Measurements from ENCODE around the gene NPLOC4. TPM values are rescaled to one million over a fixed set of nuclear protein-coding genes. Genes with fewer than 3 reads are reported as not detected.
"Not testable (repeated sequence)": the region's sequence is repeated elsewhere in the genome, so short reads cannot be mapped to it uniquely, and the experiment has no call there.

Gene NPLOC4
- total RNA-seq, 1 experiment from 2014 or later = 32.4 TPM

DNA sequence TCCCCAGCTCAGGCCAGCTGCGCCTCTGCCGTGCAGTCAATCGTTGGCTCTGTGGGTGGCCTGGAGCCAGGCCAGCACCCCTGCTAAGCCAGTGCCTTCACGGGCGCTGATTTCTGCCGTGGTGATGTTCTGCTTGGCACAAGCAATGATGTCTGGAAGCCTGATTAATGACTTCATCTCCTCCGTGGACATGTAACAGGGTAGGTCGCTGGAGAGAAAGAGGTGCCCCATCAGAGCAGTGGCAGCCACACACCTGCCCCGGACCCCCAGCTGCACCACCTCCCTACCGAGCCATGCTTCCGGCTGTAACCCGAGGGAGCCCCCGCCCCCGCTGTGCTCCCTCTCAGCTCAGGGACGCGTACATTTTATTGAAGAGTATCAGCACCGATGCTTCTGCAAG lies 44.8 kb upstream of the NPLOC4 start:
- H3K27me3 ChIP-seq (ENCODE audit: low read length) = no peaks in the 10 kb centered on the region
- H3K4me1 ChIP-seq (ENCODE audit: low read length) = peaks cover 23% of the 10 kb centered on the region
- H4K20me1 ChIP-seq (ENCODE audit: insufficient read depth, low read depth, low read length) = peaks cover 28% of the 10 kb centered on the region
- H3K9me3 ChIP-seq (ENCODE audit: low read length) = no peaks in the 10 kb centered on the region
- no peak overlapping the region for H3K4me3 ChIP-seq (ENCODE audit: low read length)
- H3K9me2 ChIP-seq (replicated peaks; ENCODE audit: insufficient read depth, low read length) = no peaks in the 10 kb centered on the region
- H3K79me2 ChIP-seq (ENCODE audit: low read length) = peaks cover 48% of the 10 kb centered on the region
- no peak overlapping the region for H3K9ac ChIP-seq (ENCODE audit: low read length)
- H3K27ac ChIP-seq (ENCODE audit: low read length) = no peak overlapping the region
- H3K36me3 ChIP-seq (ENCODE audit: insufficient read depth, low read length) = peaks cover 12% of the 10 kb centered on the region; the same call in 1 of the 2 replicates
- DNase-seq = no peak
- no peak overlapping the region for H2AFZ ChIP-seq (ENCODE audit: low read length)
- H3K4me2 ChIP-seq (ENCODE audit: low read depth, low read length, poor library complexity, severe bottlenecking) = no peak overlapping the region

DNA sequence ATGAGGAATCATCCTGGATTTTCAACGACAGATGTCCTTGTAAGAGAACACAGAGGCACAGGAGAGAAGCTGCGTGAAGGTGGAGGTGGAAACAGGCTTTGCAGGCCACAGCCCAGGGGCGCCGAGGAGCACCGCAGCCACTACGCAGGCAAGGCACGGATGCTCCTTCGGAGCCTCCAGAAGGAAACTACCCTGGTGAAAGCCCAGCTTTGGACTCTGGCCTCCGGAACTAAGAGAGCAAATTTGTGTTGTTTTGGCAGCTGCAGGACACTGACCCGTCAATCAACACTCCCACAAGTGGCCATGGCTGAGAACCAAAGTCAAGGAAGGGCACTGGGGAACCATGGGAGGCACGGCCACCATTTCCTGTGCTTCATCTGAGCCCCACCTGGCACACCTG lies 43.2 kb upstream of the NPLOC4 start:
- Histone ChIP-seq H3K4me3 (ENCODE audit: low read length) (no peak overlapping the region), H4K20me1 (ENCODE audit: insufficient read depth, low read depth, low read length) (peaks cover 16% of the 10 kb centered on the region), H3K79me2 (ENCODE audit: low read length) (peaks cover 34% of the 10 kb centered on the region), H3K9me2 (replicated peaks; ENCODE audit: insufficient read depth, low read length) (no peaks in the 10 kb centered on the region), H3K4me1 (ENCODE audit: low read length) (peaks cover 15% of the 10 kb centered on the region), H3K9me3 (ENCODE audit: low read length) (no peaks in the 10 kb centered on the region), H2AFZ (ENCODE audit: low read length) (no peak overlapping the region), H3K4me2 (ENCODE audit: low read depth, low read length, poor library complexity, severe bottlenecking) (no peak overlapping the region), H3K27ac (ENCODE audit: low read length) (no peak overlapping the region), H3K36me3 (ENCODE audit: insufficient read depth, low read length) (no peaks in the 10 kb centered on the region), H3K27me3 (ENCODE audit: low read length) (no peaks in the 10 kb centered on the region), H3K9ac (ENCODE audit: low read length) (no peak overlapping the region)
- DNase-seq = no peak

DNA sequence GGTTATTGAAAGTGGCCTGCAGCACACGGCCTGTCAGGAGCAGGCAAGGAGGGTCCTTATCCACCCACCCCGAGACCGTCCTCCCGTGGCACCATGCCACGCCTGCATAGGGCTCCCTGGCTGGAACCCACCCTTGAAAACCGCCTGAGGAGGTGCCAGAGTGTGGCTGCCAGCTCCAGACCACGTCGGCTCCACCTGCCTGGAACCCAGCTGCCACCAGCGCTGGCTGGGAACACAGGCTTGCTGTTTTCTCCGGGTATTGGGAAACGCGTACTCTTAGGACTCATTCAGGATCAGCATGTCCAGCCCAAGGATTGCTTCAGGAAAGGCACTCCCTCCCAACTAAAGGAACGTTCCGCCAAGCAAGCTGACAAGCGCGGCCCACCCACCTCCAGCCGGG lies 40.0 kb upstream of the NPLOC4 start:
- H3K9me3 ChIP-seq (ENCODE audit: low read length) = no peaks in the 10 kb centered on the region
- H3K36me3 ChIP-seq (ENCODE audit: insufficient read depth, low read length) = 0 out of 2 replicates have a peak, but pooled peaks cover 3% of the 10 kb centered on the region
- H3K27me3 ChIP-seq (ENCODE audit: low read length) = no peaks in the 10 kb centered on the region
- H3K4me2 ChIP-seq (ENCODE audit: low read depth, low read length, poor library complexity, severe bottlenecking) = no peak overlapping the region
- H3K4me1 ChIP-seq (ENCODE audit: low read length) = no peaks in the 10 kb centered on the region; the same call in 1 of the 2 replicates
- H3K9me2 ChIP-seq (replicated peaks; ENCODE audit: insufficient read depth, low read length) = no peaks in the 10 kb centered on the region
- no peak overlapping the region for H3K4me3 ChIP-seq (ENCODE audit: low read length)
- no peak overlapping the region for H3K9ac ChIP-seq (ENCODE audit: low read length)
- no peak overlapping the region for H3K27ac ChIP-seq (ENCODE audit: low read length)
- no peak overlapping the region for H2AFZ ChIP-seq (ENCODE audit: low read length)
- no peak for DNase-seq
- H4K20me1 ChIP-seq (ENCODE audit: insufficient read depth, low read depth, low read length) = no peaks in the 10 kb centered on the region
- H3K79me2 ChIP-seq (ENCODE audit: low read length) = peaks cover 4% of the 10 kb centered on the region

DNA sequence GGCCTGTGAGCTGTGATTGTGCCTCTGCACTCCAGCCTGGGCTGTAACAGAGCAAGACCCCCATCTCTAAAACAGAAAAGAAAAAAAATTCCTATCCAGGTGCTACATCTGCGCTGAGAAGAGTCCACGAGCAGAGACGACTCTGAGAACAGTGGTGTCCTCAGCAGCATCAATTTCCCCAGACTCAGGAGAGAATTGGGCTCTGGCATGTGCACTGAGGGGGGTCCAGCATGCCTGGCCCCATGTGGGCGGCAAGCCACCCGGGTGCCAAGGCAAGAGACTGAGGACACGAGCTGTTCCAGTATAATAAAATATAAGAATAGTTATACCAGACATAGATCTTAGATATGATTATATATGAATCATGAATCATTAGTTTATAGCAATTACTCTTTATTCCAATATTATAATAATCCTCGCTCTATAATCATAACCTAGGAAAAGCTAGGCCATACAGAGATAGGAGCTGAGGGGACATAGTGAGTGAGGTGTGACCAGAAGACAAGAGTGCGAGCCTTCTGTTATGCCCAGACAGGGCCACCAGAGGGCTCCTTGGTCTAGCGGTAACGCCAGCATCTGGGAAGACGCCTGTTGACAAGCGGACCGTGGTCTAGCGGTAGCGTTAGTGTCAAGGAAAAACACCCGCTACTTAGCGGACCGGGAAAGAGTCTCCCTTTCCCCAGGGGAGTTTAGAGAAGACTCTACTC lies 38.8 kb upstream of the NPLOC4 start:
- not testable (repeated sequence) for H3K9me3 ChIP-seq (ENCODE audit: low read length); H3K27ac ChIP-seq (ENCODE audit: low read length); H3K9me2 ChIP-seq (replicated peaks; ENCODE audit: insufficient read depth, low read length)

DNA sequence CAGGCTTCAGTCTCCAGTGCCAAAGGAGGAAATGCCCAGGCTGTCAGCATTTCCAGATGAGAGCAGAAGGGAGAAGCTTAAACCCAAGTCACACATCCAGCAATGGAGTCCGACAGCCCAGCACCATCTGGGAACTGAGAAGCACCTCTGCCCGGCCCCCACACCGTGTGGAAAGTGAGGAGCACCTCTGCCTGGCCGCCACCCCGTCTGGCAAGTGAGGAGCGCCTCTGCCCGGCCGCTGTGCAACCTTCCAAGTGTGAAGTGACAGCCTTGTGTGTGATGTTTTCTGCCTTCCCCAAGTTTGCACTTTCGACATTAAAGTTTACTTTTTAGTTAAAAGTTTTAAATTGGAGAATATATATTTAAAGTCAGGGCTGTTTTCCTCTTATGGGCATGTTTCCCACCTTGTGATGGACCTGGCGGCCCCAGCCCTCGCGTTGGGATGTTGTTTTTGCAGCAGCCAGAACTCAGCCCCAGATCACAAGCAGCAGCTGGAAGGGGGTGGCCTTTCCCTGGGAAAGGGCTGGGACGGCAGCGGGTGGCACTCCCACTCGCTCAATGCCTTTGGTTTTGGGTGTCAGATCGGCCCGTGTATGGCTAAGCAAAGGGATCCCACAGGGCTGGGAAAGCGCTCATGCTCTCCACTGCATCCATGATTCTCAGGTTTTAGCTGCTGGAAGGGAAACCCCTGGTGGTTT lies 36.8 kb upstream of the NPLOC4 start:
- no peak for DNase-seq
- no peak overlapping the region for H3K4me3 ChIP-seq (ENCODE audit: low read length)

More for the DNA sequence above, 38.8 kb upstream of the NPLOC4 start:
- peak; percentile 69 for DNase-seq
- H3K4me1 ChIP-seq (ENCODE audit: low read length); H3K9ac ChIP-seq (ENCODE audit: low read length); H4K20me1 ChIP-seq (ENCODE audit: insufficient read depth, low read depth, low read length); H3K4me3 ChIP-seq (ENCODE audit: low read length); H3K4me2 ChIP-seq (ENCODE audit: low read depth, low read length, poor library complexity, severe bottlenecking); H3K79me2 ChIP-seq (ENCODE audit: low read length); H3K27me3 ChIP-seq (ENCODE audit: low read length); H3K36me3 ChIP-seq (ENCODE audit: insufficient read depth, low read length); H2AFZ ChIP-seq (ENCODE audit: low read length): not testable (repeated sequence)

DNA sequence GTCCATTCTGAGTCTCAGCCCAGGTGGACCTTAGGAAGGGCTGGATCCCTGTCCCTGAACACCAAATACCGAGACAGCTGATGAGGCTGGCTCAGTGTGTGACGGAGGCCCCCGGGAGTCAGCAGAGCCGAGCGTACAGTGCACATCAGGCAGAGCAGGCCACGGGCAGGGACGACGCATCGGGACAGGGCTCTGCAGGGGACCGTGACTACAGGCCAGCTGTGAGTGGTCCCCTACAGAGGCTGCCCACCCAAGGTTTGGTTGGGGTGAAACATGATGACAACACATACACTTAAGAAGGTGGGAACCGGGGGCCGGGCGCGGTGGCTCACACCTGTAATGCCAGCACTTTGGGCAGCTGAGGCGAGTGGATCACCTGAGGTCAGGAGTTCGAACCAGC lies 36.0 kb upstream of the NPLOC4 start:
- Histone ChIP-seq H3K27me3 (ENCODE audit: low read length) (no peaks in the 10 kb centered on the region), H3K4me2 (ENCODE audit: low read depth, low read length, poor library complexity, severe bottlenecking) (no peak overlapping the region), H2AFZ (ENCODE audit: low read length) (no peak overlapping the region), H3K4me1 (ENCODE audit: low read length) (peaks cover 6% of the 10 kb centered on the region), H3K79me2 (ENCODE audit: low read length) (peaks cover 12% of the 10 kb centered on the region), H3K9ac (ENCODE audit: low read length) (no peak overlapping the region), H3K4me3 (ENCODE audit: low read length) (no peak overlapping the region), H3K9me2 (replicated peaks; ENCODE audit: insufficient read depth, low read length) (no peaks in the 10 kb centered on the region), H3K27ac (ENCODE audit: low read length) (no peak overlapping the region), H3K9me3 (ENCODE audit: low read length) (no peaks in the 10 kb centered on the region), H3K36me3 (ENCODE audit: insufficient read depth, low read length) (peaks cover 27% of the 10 kb centered on the region), H4K20me1 (ENCODE audit: insufficient read depth, low read depth, low read length) (no peaks in the 10 kb centered on the region)
- no peak for DNase-seq

More for the DNA sequence above, 36.8 kb upstream of the NPLOC4 start:
- no peaks in the 10 kb centered on the region for H3K27me3 ChIP-seq (ENCODE audit: low read length)
- no peak overlapping the region for H2AFZ ChIP-seq (ENCODE audit: low read length)
- H3K9ac ChIP-seq (ENCODE audit: low read length) = no peak overlapping the region
- no peaks in the 10 kb centered on the region for H4K20me1 ChIP-seq (ENCODE audit: insufficient read depth, low read depth, low read length)
- no peaks in the 10 kb centered on the region for H3K9me2 ChIP-seq (replicated peaks; ENCODE audit: insufficient read depth, low read length)
- H3K36me3 ChIP-seq (ENCODE audit: insufficient read depth, low read length) = peaks cover 20% of the 10 kb centered on the region
- no peaks in the 10 kb centered on the region for H3K9me3 ChIP-seq (ENCODE audit: low read length)
- no peak overlapping the region for H3K27ac ChIP-seq (ENCODE audit: low read length)
- no peaks in the 10 kb centered on the region for H3K4me1 ChIP-seq (ENCODE audit: low read length)
- no peak overlapping the region for H3K4me2 ChIP-seq (ENCODE audit: low read depth, low read length, poor library complexity, severe bottlenecking)
- peaks cover 4% of the 10 kb centered on the region; the same call in 1 of the 2 replicates for H3K79me2 ChIP-seq (ENCODE audit: low read length)

DNA sequence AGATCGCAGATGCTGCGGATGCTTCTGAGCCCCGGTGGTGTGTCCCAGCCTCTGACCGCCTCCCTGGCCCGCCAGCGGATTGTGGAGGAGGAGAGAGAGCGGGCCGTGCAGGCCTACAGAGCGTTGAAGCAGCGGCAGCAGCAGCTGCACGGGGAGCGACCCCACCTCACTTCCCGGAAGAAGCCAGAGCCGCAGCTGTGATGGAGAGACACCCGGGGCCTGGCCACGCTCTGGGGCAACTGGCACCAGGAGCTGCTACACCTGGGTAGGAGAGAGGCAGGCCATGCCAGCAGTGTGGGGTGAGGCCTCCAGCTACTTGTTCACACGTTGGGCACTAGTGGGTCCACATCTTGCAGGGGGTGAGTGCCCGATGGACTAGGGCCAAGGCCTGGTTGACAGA lies 35.6 kb upstream of the NPLOC4 start:
- no peak for DNase-seq
- H3K36me3 ChIP-seq (ENCODE audit: insufficient read depth, low read length) = peaks cover 30% of the 10 kb centered on the region
- H3K27ac ChIP-seq (ENCODE audit: low read length) = no peak overlapping the region
- H3K27me3 ChIP-seq (ENCODE audit: low read length) = no peaks in the 10 kb centered on the region
- H3K9me2 ChIP-seq (replicated peaks; ENCODE audit: insufficient read depth, low read length) = no peaks in the 10 kb centered on the region
- no peak overlapping the region for H3K4me2 ChIP-seq (ENCODE audit: low read depth, low read length, poor library complexity, severe bottlenecking)
- no peaks in the 10 kb centered on the region for H4K20me1 ChIP-seq (ENCODE audit: insufficient read depth, low read depth, low read length)
- H3K9ac ChIP-seq (ENCODE audit: low read length) = no peak overlapping the region
- H3K79me2 ChIP-seq (ENCODE audit: low read length) = peaks cover 16% of the 10 kb centered on the region
- H3K4me3 ChIP-seq (ENCODE audit: low read length) = no peak overlapping the region
- no peak overlapping the region for H2AFZ ChIP-seq (ENCODE audit: low read length)
- H3K4me1 ChIP-seq (ENCODE audit: low read length) = peaks cover 10% of the 10 kb centered on the region
- H3K9me3 ChIP-seq (ENCODE audit: low read length) = no peaks in the 10 kb centered on the region

DNA sequence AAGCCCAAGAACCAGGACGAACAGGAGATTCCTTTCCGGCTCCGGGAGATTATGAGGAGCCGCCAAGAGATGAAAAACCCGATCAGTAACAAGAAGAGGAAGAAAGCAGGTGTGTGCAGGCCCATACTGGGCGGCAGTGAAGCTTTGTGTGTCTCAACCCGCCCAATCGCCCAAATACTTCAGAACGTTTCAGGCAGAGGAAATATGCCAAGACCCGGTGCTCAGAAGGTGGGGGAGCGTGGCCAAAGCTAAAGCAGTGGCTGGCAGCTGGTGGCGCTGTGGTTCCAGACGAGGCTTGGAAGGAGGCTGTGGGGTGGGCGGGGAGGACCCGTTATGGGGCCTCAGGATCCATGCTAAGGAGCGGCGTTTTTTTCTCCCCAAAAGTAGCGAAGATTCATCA lies 30.8 kb upstream of the NPLOC4 start:
- Histone ChIP-seq H2AFZ (ENCODE audit: low read length) (no peak overlapping the region), H3K9ac (ENCODE audit: low read length) (peak overlapping the region; percentile 99), H3K4me1 (ENCODE audit: low read length) (peaks cover 24% of the 10 kb centered on the region), H4K20me1 (ENCODE audit: insufficient read depth, low read depth, low read length) (no peaks in the 10 kb centered on the region), H3K9me2 (replicated peaks; ENCODE audit: insufficient read depth, low read length) (no peaks in the 10 kb centered on the region), H3K79me2 (ENCODE audit: low read length) (peaks cover 43% of the 10 kb centered on the region), H3K9me3 (ENCODE audit: low read length) (no peaks in the 10 kb centered on the region), H3K4me2 (ENCODE audit: low read depth, low read length, poor library complexity, severe bottlenecking) (peak overlapping the region; percentile 97), H3K27ac (ENCODE audit: low read length) (no peak overlapping the region), H3K4me3 (ENCODE audit: low read length) (peak overlapping the region; percentile 96), H3K27me3 (ENCODE audit: low read length) (no peaks in the 10 kb centered on the region), H3K36me3 (ENCODE audit: insufficient read depth, low read length) (peaks cover 43% of the 10 kb centered on the region)
- peak; percentile 57 for DNase-seq
